Measurements from ENCODE around the gene SDF4. TPM values are rescaled to one million over a fixed set of nuclear protein-coding genes. Genes with fewer than 3 reads are reported as not detected.

Gene SDF4
- total and polyA plus RNA-seq, 2 of the 4 experiments (the other 2 are of a cell fraction), result 57.0 to 250 TPM

DNA sequence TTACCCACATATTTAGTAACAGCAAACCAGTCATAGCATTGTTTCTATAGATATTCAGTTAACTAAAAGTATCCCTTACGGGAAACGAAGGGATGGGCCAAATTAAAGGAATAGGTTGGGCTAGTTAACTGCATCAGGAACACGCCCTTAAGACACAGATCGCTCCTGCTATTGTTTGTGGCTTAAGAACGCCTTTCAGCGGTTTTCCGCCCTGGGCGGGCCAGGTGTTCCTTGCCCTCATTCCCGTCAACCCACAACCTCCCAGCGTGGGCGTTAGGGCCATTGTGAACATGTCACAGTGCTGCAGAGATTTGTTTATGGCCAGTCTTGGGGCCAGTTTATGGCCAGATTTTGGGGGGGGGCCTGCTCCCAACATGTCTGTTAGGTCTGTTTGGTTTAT lies 40.1 kb downstream of the SDF4 start:
- Histone ChIP-seq H3K4me1 (ENCODE audit: control insufficient read depth, insufficient read depth, low read length) (no peaks in the 10 kb centered on the region), H3K36me3 (ENCODE audit: control insufficient read depth, insufficient read depth, low read length) (no peaks in the 10 kb centered on the region), H3K4me2 (ENCODE audit: low read depth, low read length) (no peak overlapping the region), H3K4ac (ENCODE audit: low read depth, low read length) (no peak overlapping the region), H4K5ac (ENCODE audit: low read depth, low read length) (no peak overlapping the region), H3K27ac (ENCODE audit: insufficient read depth, low read length) (no peak overlapping the region), H2AK5ac (ENCODE audit: low read depth, low read length) (no peak overlapping the region), H3K23ac (ENCODE audit: low read depth, low read length) (no peak overlapping the region), H3K14ac (replicated peaks; ENCODE audit: low read depth, low read length) (no peak overlapping the region), H3K79me1 (ENCODE audit: low read depth in 1 of 2, low read length in 2 of 2) (no peaks in the 10 kb centered on the region), H3K9me1 (ENCODE audit: insufficient read depth, low read length) (no peaks in the 10 kb centered on the region), H3K9me3 (ENCODE audit: control insufficient read depth, insufficient read depth, low read length) (peaks cover 11% of the 10 kb centered on the region), H3K9ac (ENCODE audit: low read depth, low read length) (no peak overlapping the region), H2BK20ac (ENCODE audit: low read depth, low read length) (no peak overlapping the region), H3K18ac (ENCODE audit: low read depth, low read length) (no peak overlapping the region), H2AFZ (replicated peaks; ENCODE audit: low read length, poor library complexity) (no peak overlapping the region), H2BK15ac (ENCODE audit: low read depth, low read length) (no peak overlapping the region), H4K20me1 (ENCODE audit: insufficient read depth, low read length) (no peaks in the 10 kb centered on the region), H2AK9ac (replicated peaks; ENCODE audit: low read depth, low read length, poor library complexity) (no peak overlapping the region), H3K56ac (ENCODE audit: extremely low read depth, insufficient read depth, low read length) (no peak overlapping the region), H4K91ac (ENCODE audit: insufficient read depth, low read depth, low read length) (no peak overlapping the region), H2BK5ac (ENCODE audit: low read depth, low read length, poor library complexity, severe bottlenecking) (no peak overlapping the region), H3K4me3 (ENCODE audit: insufficient read depth, low read depth, low read length) (no peak overlapping the region), H2BK120ac (ENCODE audit: low read depth, low read length) (no peak overlapping the region), H3K27me3 (ENCODE audit: control insufficient read depth, insufficient read depth, low read length) (no peaks in the 10 kb centered on the region), H4K8ac (ENCODE audit: low read depth in 2 of 2, low read length in 2 of 2) (no peak overlapping the region)
- ATAC-seq (ENCODE audit: low read depth), result no peak
- BruUV-seq (replicated peaks), result no TSS peak
- TF ChIP-seq, protein P1, sequence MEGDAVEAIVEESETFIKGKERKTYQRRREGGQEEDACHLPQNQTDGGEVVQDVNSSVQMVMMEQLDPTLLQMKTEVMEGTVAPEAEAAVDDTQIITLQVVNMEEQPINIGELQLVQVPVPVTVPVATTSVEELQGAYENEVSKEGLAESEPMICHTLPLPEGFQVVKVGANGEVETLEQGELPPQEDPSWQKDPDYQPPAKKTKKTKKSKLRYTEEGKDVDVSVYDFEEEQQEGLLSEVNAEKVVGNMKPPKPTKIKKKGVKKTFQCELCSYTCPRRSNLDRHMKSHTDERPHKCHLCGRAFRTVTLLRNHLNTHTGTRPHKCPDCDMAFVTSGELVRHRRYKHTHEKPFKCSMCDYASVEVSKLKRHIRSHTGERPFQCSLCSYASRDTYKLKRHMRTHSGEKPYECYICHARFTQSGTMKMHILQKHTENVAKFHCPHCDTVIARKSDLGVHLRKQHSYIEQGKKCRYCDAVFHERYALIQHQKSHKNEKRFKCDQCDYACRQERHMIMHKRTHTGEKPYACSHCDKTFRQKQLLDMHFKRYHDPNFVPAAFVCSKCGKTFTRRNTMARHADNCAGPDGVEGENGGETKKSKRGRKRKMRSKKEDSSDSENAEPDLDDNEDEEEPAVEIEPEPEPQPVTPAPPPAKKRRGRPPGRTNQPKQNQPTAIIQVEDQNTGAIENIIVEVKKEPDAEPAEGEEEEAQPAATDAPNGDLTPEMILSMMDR (conservative IDR thresholded peaks at IDR 0.05; ENCODE audit: low read depth, low read length), result no peak
- TF ChIP-seq BHLHE40 (IDR thresholded peaks at IDR 0.05; ENCODE audit: low read depth, low read length) (no peak), POLR2A (IDR thresholded peaks at IDR 0.05; ENCODE audit: low read depth, low read length) (no peak), SMC3 (IDR thresholded peaks at IDR 0.05; ENCODE audit: low read depth, low read length) (no peak), NFE2L2 (IDR thresholded peaks at IDR 0.05; ENCODE audit: low read depth, low read length) (no peak), MAZ (IDR thresholded peaks at IDR 0.05; ENCODE audit: borderline replicate concordance, low read depth, low read length) (no peak), RCOR1 (IDR thresholded peaks at IDR 0.05; ENCODE audit: insufficient replicate concordance, low read length) (no peak), RFX5 (IDR thresholded peaks at IDR 0.05; ENCODE audit: low read depth, low read length) (no peak), ELK1 (IDR thresholded peaks at IDR 0.05; ENCODE audit: borderline replicate concordance, low read depth, low read length) (no peak), MXI1 (IDR thresholded peaks at IDR 0.05; ENCODE audit: borderline replicate concordance, low read depth, low read length) (no peak), MAFK (IDR thresholded peaks at IDR 0.05; ENCODE audit: low read depth, low read length) (no peak), RAD21 (IDR thresholded peaks at IDR 0.05; ENCODE audit: low read length) (no peak)
- TF ChIP-seq, protein P2, sequence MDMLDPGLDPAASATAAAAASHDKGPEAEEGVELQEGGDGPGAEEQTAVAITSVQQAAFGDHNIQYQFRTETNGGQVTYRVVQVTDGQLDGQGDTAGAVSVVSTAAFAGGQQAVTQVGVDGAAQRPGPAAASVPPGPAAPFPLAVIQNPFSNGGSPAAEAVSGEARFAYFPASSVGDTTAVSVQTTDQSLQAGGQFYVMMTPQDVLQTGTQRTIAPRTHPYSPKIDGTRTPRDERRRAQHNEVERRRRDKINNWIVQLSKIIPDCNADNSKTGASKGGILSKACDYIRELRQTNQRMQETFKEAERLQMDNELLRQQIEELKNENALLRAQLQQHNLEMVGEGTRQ (IDR thresholded peaks at IDR 0.05; ENCODE audit: low read depth, low read length), result no peak
- dilution Hi-C loops (cut with HindIII; ENCODE audit: low sequenced_read_pairs, unreplicated experiment), result no loop called here
- intact Hi-C loops (cut with micrococcal nuclease), result no loop called here
- in situ Hi-C loops (cut with MboI; ENCODE audit: low sequenced_read_pairs), result no loop called here
- DNase-seq, result no peak
- WGBS, 2 experiments (ENCODE audit: extremely low coverage in 2 of 2, insufficient read length in 1 of 2), result 72% methylated on average over 5 of the region's 11 CpGs; no CpG with 5 or more reads in 1 of the 2 experiments
- CTCF ChIA-PET, result no interaction called here
- POLR2A ChIA-PET (ENCODE audit: unreplicated experiment), result no interaction called here

Measured in IMR-90 (cell line).